Measurements from ENCODE around the gene KIF21B.

The KIF21B gene

DNA sequence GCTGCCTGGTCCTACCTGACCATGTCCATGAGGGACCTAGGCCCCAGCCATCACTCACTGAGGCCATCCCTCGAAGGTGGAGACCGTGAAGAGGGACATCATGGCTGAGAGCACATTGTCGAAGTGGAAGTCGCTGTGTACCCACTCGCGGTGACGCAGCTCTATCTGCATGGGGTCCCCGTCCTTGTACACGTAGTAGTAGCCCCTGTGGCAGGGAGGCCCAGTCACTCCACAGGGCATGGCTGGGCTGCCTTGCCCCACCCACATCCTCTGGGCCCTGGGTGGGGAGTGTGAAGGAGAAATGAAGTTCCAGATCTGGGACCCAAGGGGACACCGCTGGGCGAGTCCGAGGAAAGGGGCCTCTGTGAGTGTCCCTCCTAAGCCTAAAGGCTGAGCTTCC lies 38.4 kb upstream of the KIF21B start:
- Histone ChIP-seq H3K36me3 (ENCODE audit: control insufficient read depth, insufficient read depth, low read length) (no peaks in the 10 kb centered on the region), H3K27me3 (ENCODE audit: control insufficient read depth, insufficient read depth, low read length, poor library complexity, severe bottlenecking) (no peaks in the 10 kb centered on the region), H3K4me3 (ENCODE audit: insufficient read depth, low read depth, low read length) (no peak overlapping the region), H3K9me3 (ENCODE audit: control insufficient read depth, low read length) (no peaks in the 10 kb centered on the region), H3K27ac (ENCODE audit: insufficient read depth, low read depth, low read length, poor library complexity, severe bottlenecking) (no peak overlapping the region), H3K4me1 (ENCODE audit: control insufficient read depth, insufficient read depth, low read length) (peaks cover 18% of the 10 kb centered on the region)
- 94 to 96% methylated on average over 12 of the region's 12 CpGs for WGBS, 2 experiments

DNA sequence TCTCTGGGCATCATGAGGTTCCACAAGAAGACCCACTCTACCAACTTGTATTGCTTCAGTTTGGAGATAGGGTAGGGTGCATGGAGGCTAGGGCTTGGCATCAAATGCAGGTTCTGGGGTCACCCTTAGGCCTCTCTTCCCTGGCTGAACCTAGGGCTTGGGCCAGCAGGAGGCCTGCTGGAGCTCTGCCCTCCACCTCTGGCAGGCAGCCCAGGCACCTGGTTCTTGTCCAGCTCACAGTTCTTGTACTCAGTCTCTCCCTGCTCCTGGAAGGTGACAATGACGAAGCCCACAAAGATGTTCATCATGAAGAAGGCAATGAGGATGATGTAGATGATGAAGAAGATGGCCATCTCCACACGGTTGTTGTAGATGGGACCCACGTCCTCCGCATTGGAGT lies 37.5 kb upstream of the KIF21B start:
- no peaks in the 10 kb centered on the region for H3K36me3 ChIP-seq (ENCODE audit: control insufficient read depth, insufficient read depth, low read length)
- no peaks in the 10 kb centered on the region for H3K9me3 ChIP-seq (ENCODE audit: control insufficient read depth, low read length)
- no peak overlapping the region for H3K27ac ChIP-seq (ENCODE audit: insufficient read depth, low read depth, low read length, poor library complexity, severe bottlenecking)
- no peak overlapping the region for H3K4me3 ChIP-seq (ENCODE audit: insufficient read depth, low read depth, low read length)
- no peaks in the 10 kb centered on the region for H3K27me3 ChIP-seq (ENCODE audit: control insufficient read depth, insufficient read depth, low read length, poor library complexity, severe bottlenecking)
- 97 to 99% methylated on average over 4 of the region's 4 CpGs for WGBS, 2 experiments
- peaks cover 18% of the 10 kb centered on the region for H3K4me1 ChIP-seq (ENCODE audit: control insufficient read depth, insufficient read depth, low read length)

GRCh38 chr1:201060586-201060985 lies 37.1 kb upstream of the KIF21B start:
- Histone ChIP-seq H3K9me3 (ENCODE audit: control insufficient read depth, low read length) (no peaks in the 10 kb centered on the region), H3K27ac (ENCODE audit: insufficient read depth, low read depth, low read length, poor library complexity, severe bottlenecking) (no peak overlapping the region), H3K4me1 (ENCODE audit: control insufficient read depth, insufficient read depth, low read length) (peaks cover 18% of the 10 kb centered on the region), H3K4me3 (ENCODE audit: insufficient read depth, low read depth, low read length) (no peak overlapping the region), H3K27me3 (ENCODE audit: control insufficient read depth, insufficient read depth, low read length, poor library complexity, severe bottlenecking) (no peaks in the 10 kb centered on the region), H3K36me3 (ENCODE audit: control insufficient read depth, insufficient read depth, low read length) (no peaks in the 10 kb centered on the region)
- 89 to 97% methylated on average over 4 of the region's 4 CpGs for WGBS, 2 experiments

- WGBS, 2 experiments, result 91 to 96% methylated on average over 5 of the region's 5 CpGs
- H3K9me3 ChIP-seq (ENCODE audit: control insufficient read depth, low read length), result no peaks in the 10 kb centered on the region
- no peak overlapping the region for H3K27ac ChIP-seq (ENCODE audit: insufficient read depth, low read depth, low read length, poor library complexity, severe bottlenecking)
- H3K27me3 ChIP-seq (ENCODE audit: control insufficient read depth, insufficient read depth, low read length, poor library complexity, severe bottlenecking), result no peaks in the 10 kb centered on the region
- H3K4me3 ChIP-seq (ENCODE audit: insufficient read depth, low read depth, low read length), result no peak overlapping the region
- H3K36me3 ChIP-seq (ENCODE audit: control insufficient read depth, insufficient read depth, low read length), result no peaks in the 10 kb centered on the region
- H3K4me1 ChIP-seq (ENCODE audit: control insufficient read depth, insufficient read depth, low read length), result peaks cover 18% of the 10 kb centered on the region
Observed at GRCh38 chr1:201059871-201060555, 36.5 kb upstream of the KIF21B start.

- Histone ChIP-seq H3K27ac (ENCODE audit: insufficient read depth, low read depth, low read length, poor library complexity, severe bottlenecking) (no peak overlapping the region), H3K4me3 (ENCODE audit: insufficient read depth, low read depth, low read length) (no peak overlapping the region), H3K9me3 (ENCODE audit: control insufficient read depth, low read length) (no peaks in the 10 kb centered on the region), H3K27me3 (ENCODE audit: control insufficient read depth, insufficient read depth, low read length, poor library complexity, severe bottlenecking) (no peaks in the 10 kb centered on the region), H3K36me3 (ENCODE audit: control insufficient read depth, insufficient read depth, low read length) (no peaks in the 10 kb centered on the region), H3K4me1 (ENCODE audit: control insufficient read depth, insufficient read depth, low read length) (peaks cover 22% of the 10 kb centered on the region)
- WGBS, 2 experiments, result 24 to 36% methylated on average over 3 of the region's 3 CpGs
Observed at GRCh38 chr1:201059401-201059800, 35.9 kb upstream of the KIF21B start.

DNA sequence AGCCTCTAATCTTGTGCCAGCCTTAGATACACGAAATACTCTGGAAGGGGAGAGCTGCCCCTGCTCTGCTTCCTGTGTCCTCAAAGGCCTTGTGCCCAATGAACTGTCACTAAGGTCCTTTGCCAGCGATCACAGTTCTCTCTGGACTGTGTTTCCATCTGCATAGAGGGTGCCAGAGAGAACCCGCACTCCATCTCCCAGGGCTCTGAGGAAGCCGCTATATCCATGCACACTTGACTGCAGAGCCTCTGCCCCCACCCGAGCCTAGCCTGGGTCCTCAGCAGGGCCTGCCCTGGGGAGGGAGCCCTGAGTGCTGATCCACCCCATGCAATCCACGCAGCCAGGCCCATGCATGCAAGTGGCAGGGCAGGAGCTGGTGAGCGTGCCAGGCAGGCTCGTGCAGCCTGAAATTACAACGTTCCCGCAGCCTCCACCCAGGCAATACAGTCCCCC lies 30.6 kb upstream of the KIF21B start:
- Histone ChIP-seq H3K27me3 (ENCODE audit: control insufficient read depth, insufficient read depth, low read length, poor library complexity, severe bottlenecking) (no peaks in the 10 kb centered on the region), H3K36me3 (ENCODE audit: control insufficient read depth, insufficient read depth, low read length) (no peaks in the 10 kb centered on the region), H3K4me3 (ENCODE audit: insufficient read depth, low read depth, low read length) (no peak overlapping the region), H3K4me1 (ENCODE audit: control insufficient read depth, insufficient read depth, low read length) (peaks cover 19% of the 10 kb centered on the region), H3K27ac (ENCODE audit: insufficient read depth, low read depth, low read length, poor library complexity, severe bottlenecking) (no peak overlapping the region), H3K9me3 (ENCODE audit: control insufficient read depth, low read length) (no peaks in the 10 kb centered on the region)
- WGBS, 2 experiments, result 71 to 79% methylated on average over 10 of the region's 10 CpGs

DNA sequence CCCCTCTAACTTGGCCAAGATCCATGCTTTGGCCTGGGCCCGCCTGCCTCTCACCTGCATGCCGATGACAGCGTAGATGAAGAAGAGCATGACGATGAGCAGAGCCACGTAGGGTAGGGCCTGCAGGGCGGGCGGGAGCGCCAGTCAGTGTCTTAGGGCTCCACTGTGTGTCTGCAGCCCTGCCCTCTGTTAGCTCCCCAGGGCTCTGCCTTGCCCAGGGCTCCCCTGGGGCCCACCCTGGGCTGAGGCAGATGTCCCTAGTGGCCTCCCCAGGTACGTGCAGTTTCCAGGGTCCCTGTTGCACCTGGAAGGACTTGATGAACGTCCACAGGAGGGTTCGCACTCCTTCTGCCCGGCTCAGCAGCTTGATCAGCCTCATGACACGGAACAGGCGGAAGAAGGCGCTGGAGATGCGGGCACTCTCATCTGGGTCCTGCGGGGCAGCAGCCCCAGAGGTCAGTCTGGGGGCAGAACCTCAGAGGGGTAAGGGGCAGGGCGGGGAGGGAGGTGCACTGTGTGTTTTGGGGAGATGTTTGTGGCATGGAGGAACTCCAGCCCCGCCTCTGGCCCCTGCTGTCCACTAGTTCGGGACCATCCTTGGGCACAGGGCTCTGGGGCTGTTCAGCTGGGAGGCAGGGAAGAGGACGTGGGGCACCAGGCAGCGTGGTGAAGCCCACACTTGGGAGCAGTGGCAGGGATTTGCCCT lies 29.8 kb upstream of the KIF21B start:
- Histone ChIP-seq H3K36me3 (ENCODE audit: control insufficient read depth, insufficient read depth, low read length) (no peaks in the 10 kb centered on the region), H3K4me1 (ENCODE audit: control insufficient read depth, insufficient read depth, low read length) (peaks cover 17% of the 10 kb centered on the region), H3K27ac (ENCODE audit: insufficient read depth, low read depth, low read length, poor library complexity, severe bottlenecking) (no peak overlapping the region), H3K27me3 (ENCODE audit: control insufficient read depth, insufficient read depth, low read length, poor library complexity, severe bottlenecking) (no peaks in the 10 kb centered on the region), H3K4me3 (ENCODE audit: insufficient read depth, low read depth, low read length) (no peak overlapping the region), H3K9me3 (ENCODE audit: control insufficient read depth, low read length) (no peaks in the 10 kb centered on the region)
- WGBS, 2 experiments, result 93% methylated on average over 22 of the region's 22 CpGs

- Histone ChIP-seq H3K4me3 (ENCODE audit: insufficient read depth, low read depth, low read length) (no peak overlapping the region), H3K4me1 (ENCODE audit: control insufficient read depth, insufficient read depth, low read length) (peaks cover 17% of the 10 kb centered on the region), H3K9me3 (ENCODE audit: control insufficient read depth, low read length) (no peaks in the 10 kb centered on the region), H3K27me3 (ENCODE audit: control insufficient read depth, insufficient read depth, low read length, poor library complexity, severe bottlenecking) (no peaks in the 10 kb centered on the region), H3K36me3 (ENCODE audit: control insufficient read depth, insufficient read depth, low read length) (no peaks in the 10 kb centered on the region), H3K27ac (ENCODE audit: insufficient read depth, low read depth, low read length, poor library complexity, severe bottlenecking) (no peak overlapping the region)
- 87 to 89% methylated on average over 2 of the region's 2 CpGs for WGBS, 2 experiments
Observed at GRCh38 chr1:201051399-201051798, 27.9 kb upstream of the KIF21B start.

GRCh38 chr1:201050515-201051277 lies 27.2 kb upstream of the KIF21B start:
- Histone ChIP-seq H3K27me3 (ENCODE audit: control insufficient read depth, insufficient read depth, low read length, poor library complexity, severe bottlenecking) (no peaks in the 10 kb centered on the region), H3K4me1 (ENCODE audit: control insufficient read depth, insufficient read depth, low read length) (peaks cover 17% of the 10 kb centered on the region), H3K27ac (ENCODE audit: insufficient read depth, low read depth, low read length, poor library complexity, severe bottlenecking) (no peak overlapping the region), H3K9me3 (ENCODE audit: control insufficient read depth, low read length) (no peaks in the 10 kb centered on the region), H3K36me3 (ENCODE audit: control insufficient read depth, insufficient read depth, low read length) (no peaks in the 10 kb centered on the region), H3K4me3 (ENCODE audit: insufficient read depth, low read depth, low read length) (no peak overlapping the region)
- WGBS, 2 experiments, result 92 to 94% methylated on average over 5 of the region's 5 CpGs

DNA sequence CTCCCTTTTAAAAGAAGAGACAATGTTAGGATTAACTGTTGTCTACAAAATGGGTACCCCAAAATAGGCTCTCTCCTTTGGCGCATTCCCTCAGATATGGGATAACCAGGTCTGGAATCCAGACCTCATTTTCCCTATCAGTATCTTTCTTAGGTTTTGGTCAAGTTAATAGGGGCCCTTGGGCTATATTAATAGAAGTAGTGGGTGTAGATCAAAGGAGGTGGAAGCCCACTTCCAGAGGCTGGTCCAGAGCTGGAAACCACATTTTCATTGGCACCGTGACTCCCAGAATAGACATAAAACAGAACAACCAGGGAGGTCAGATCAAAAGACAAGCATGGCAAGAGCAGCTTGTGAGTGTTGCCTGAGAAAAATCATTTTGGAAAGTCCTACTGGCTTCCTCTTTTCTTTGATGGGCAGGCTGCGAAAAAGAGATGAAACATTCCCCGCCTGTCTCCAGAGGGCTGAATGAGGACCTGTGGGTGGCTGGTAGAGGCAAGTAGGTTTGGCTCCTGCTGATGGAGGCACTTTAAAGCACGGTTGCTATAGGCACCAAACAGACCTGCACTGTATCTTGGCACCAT lies 25.8 kb upstream of the KIF21B start:
- Histone ChIP-seq H3K4me3 (ENCODE audit: insufficient read depth, low read depth, low read length) (no peak overlapping the region), H3K9me3 (ENCODE audit: control insufficient read depth, low read length) (no peaks in the 10 kb centered on the region), H3K4me1 (ENCODE audit: control insufficient read depth, insufficient read depth, low read length) (peaks cover 11% of the 10 kb centered on the region), H3K27ac (ENCODE audit: insufficient read depth, low read depth, low read length, poor library complexity, severe bottlenecking) (no peak overlapping the region), H3K27me3 (ENCODE audit: control insufficient read depth, insufficient read depth, low read length, poor library complexity, severe bottlenecking) (no peaks in the 10 kb centered on the region), H3K36me3 (ENCODE audit: control insufficient read depth, insufficient read depth, low read length) (no peaks in the 10 kb centered on the region)
- 89 to 91% methylated on average over 5 of the region's 5 CpGs for WGBS, 2 experiments

Measured in ectodermal cell (in vitro differentiated cells).